ENCODE data around the gene ING5.
"Not testable (repeated sequence)": the region's sequence is repeated elsewhere in the genome, so short reads cannot be mapped to it uniquely, and the experiment has no call there.

ING5 gene

DNA sequence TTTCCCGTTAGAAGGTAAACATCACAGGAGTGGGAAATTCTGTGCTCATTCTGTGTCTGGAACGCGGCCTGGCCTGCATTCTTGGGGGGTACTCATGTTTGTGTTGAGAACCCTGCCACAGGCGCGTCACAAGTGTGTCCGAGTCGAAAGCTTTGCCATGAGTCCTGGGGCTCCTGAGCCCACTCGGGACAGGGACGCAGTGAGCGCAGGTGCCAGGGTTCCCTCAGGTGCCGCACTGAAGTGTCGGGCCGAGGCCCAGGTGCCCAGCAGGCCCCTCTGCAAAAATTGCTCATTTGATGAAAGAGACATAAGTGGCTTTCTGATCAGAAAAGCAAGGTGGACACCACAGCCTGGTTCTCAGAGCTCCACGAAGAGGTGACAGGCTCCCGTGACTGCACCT is 37.3 kb downstream of the ING5 start:
- H3K4me1 ChIP-seq (ENCODE audit: insufficient read depth, low read length, severe bottlenecking), result peaks cover 14% of the 10 kb centered on the region

DNA sequence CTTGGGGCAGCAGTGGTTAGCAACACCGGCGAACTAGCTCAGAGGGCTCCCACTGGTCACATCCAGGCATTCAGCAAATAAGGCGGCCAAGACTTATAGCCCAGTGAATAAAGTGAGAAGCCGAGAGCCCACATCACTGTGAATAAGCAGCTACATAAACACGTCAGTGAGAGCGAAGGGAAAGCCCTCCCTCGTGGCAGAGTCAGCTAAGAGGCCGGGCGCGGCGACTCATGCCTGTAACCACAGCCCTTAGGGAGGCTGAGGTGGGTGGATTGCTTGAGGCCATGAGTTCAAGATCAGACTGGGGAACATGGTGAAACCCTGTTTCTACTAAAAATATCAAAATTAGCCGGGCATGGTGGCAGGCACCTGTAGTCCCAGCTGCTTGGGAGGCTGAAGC is 37.8 kb downstream of the ING5 start:
- Histone ChIP-seq H3K36me3 (ENCODE audit: insufficient read depth, low read length) (peaks cover 36% of the 10 kb centered on the region), H2AFZ (ENCODE audit: low read length) (no peak overlapping the region), H3K27me3 (ENCODE audit: insufficient read depth, low read length) (no peaks in the 10 kb centered on the region), H3K4me2 (ENCODE audit: low read length) (no peak overlapping the region), H3K9ac (ENCODE audit: low read length) (no peak overlapping the region), H4K20me1 (ENCODE audit: insufficient read depth, low read length) (no peaks in the 10 kb centered on the region), H3K79me2 (ENCODE audit: insufficient read depth, low read length) (no peaks in the 10 kb centered on the region), H3K9me3 (ENCODE audit: low read length) (no peaks in the 10 kb centered on the region), H3F3A (ENCODE audit: insufficient read depth, low read length) (no peaks in the 10 kb centered on the region), H3K27ac (ENCODE audit: low read depth, low read length, poor library complexity, severe bottlenecking) (no peak overlapping the region), H3K4me1 (ENCODE audit: insufficient read depth, low read length, severe bottlenecking) (peaks cover 14% of the 10 kb centered on the region), H3K4me3 (ENCODE audit: low read depth, low read length, poor library complexity, severe bottlenecking) (no peak overlapping the region), H3K9me2 (ENCODE audit: low read depth, low read length) (no peaks in the 10 kb centered on the region)
- TF ChIP-seq EZH2 (IDR thresholded peaks at IDR 0.05; ENCODE audit: borderline replicate concordance, low read length), result no peak
- TF ChIP-seq, protein P1, sequence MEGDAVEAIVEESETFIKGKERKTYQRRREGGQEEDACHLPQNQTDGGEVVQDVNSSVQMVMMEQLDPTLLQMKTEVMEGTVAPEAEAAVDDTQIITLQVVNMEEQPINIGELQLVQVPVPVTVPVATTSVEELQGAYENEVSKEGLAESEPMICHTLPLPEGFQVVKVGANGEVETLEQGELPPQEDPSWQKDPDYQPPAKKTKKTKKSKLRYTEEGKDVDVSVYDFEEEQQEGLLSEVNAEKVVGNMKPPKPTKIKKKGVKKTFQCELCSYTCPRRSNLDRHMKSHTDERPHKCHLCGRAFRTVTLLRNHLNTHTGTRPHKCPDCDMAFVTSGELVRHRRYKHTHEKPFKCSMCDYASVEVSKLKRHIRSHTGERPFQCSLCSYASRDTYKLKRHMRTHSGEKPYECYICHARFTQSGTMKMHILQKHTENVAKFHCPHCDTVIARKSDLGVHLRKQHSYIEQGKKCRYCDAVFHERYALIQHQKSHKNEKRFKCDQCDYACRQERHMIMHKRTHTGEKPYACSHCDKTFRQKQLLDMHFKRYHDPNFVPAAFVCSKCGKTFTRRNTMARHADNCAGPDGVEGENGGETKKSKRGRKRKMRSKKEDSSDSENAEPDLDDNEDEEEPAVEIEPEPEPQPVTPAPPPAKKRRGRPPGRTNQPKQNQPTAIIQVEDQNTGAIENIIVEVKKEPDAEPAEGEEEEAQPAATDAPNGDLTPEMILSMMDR (IDR thresholded peaks at IDR 0.05; ENCODE audit: low read length), result no peak

More for the DNA sequence above, 37.3 kb downstream of the ING5 start:
- no peaks in the 10 kb centered on the region for H3K9me2 ChIP-seq (ENCODE audit: low read depth, low read length)
- no peak overlapping the region for H3K27ac ChIP-seq (ENCODE audit: low read depth, low read length, poor library complexity, severe bottlenecking)
- TF ChIP-seq EZH2 (IDR thresholded peaks at IDR 0.05; ENCODE audit: borderline replicate concordance, low read length), result no peak
- H3F3A ChIP-seq (ENCODE audit: insufficient read depth, low read length), result no peaks in the 10 kb centered on the region
- H2AFZ ChIP-seq (ENCODE audit: low read length), result no peak overlapping the region
- no peak overlapping the region for H3K4me3 ChIP-seq (ENCODE audit: low read depth, low read length, poor library complexity, severe bottlenecking)
- H3K27me3 ChIP-seq (ENCODE audit: insufficient read depth, low read length), result no peaks in the 10 kb centered on the region
- H4K20me1 ChIP-seq (ENCODE audit: insufficient read depth, low read length), result no peaks in the 10 kb centered on the region
- no peaks in the 10 kb centered on the region for H3K9me3 ChIP-seq (ENCODE audit: low read length)
- peaks cover 31% of the 10 kb centered on the region for H3K36me3 ChIP-seq (ENCODE audit: insufficient read depth, low read length)
- no peaks in the 10 kb centered on the region for H3K79me2 ChIP-seq (ENCODE audit: insufficient read depth, low read length)
- no peak overlapping the region for H3K9ac ChIP-seq (ENCODE audit: low read length)
- no peak overlapping the region for H3K4me2 ChIP-seq (ENCODE audit: low read length)

DNA sequence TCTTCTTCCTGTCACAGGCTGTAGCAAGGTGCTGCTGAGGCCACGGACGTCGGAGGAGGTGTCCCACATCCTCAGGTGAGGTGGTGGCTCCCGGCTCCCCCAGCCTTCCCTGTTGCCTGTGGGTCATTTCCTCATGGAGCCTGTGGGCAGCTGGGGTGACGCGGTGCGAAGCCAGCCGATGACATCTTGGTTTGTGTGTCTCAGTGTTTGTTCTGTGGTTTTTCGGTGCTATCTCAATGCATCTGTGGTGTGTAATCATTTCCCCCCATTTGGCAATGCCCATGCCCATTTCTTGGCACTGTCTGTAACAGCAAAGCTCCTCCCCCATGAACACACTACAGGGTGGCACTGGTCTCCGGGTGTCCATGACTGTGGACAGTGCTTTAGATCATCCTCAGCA is 39.2 kb downstream of the ING5 start:
- Histone ChIP-seq H3K9me2 (ENCODE audit: low read depth, low read length) (no peaks in the 10 kb centered on the region), H3K9ac (ENCODE audit: low read length) (no peak overlapping the region), H3K4me1 (ENCODE audit: insufficient read depth, low read length, severe bottlenecking) (peaks cover 8% of the 10 kb centered on the region), H3K27me3 (ENCODE audit: insufficient read depth, low read length) (no peaks in the 10 kb centered on the region), H3K79me2 (ENCODE audit: insufficient read depth, low read length) (no peaks in the 10 kb centered on the region), H3K4me2 (ENCODE audit: low read length) (no peak overlapping the region), H3K27ac (ENCODE audit: low read depth, low read length, poor library complexity, severe bottlenecking) (no peak overlapping the region), H3K9me3 (ENCODE audit: low read length) (peaks cover 3% of the 10 kb centered on the region; the same call in 1 of the 2 replicates), H2AFZ (ENCODE audit: low read length) (no peak overlapping the region), H3F3A (ENCODE audit: insufficient read depth, low read length) (no peaks in the 10 kb centered on the region), H3K4me3 (ENCODE audit: low read depth, low read length, poor library complexity, severe bottlenecking) (no peak overlapping the region), H4K20me1 (ENCODE audit: insufficient read depth, low read length) (no peaks in the 10 kb centered on the region), H3K36me3 (ENCODE audit: insufficient read depth, low read length) (peaks cover 50% of the 10 kb centered on the region)
- TF ChIP-seq EZH2 (IDR thresholded peaks at IDR 0.05; ENCODE audit: borderline replicate concordance, low read length), result no peak
- TF ChIP-seq, protein P1 (IDR thresholded peaks at IDR 0.05; ENCODE audit: low read length), result no peak

DNA sequence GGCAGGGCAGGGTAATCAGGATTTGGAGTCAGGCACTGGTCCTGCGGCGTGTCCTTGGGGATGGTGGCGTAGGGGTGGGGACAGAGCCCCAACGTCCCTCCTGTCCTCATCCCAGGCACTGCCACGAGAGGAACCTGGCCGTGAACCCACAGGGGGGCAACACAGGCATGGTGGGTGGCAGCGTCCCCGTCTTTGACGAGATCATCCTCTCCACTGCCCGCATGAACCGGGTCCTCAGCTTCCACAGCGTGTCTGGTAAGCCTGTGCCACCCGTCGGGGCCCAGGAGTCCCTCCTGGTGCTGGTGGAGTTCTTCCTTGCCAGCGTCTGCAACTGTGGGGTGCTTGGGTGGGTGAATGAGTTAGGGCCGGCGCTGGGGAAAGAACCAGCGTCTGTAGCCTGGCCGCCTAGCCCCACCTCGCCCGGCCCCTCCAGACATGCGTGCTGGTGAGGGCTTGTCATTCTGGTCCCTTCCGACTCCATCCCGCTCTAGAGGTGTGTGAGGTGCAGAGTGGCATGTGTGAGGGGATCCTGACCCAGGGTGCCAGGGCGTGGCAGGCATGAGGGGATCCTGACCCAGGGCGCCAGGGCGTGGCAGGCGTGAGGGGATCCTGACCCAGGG is 40.6 kb downstream of the ING5 start:
- H3K27ac ChIP-seq (ENCODE audit: low read depth, low read length, poor library complexity, severe bottlenecking), result no peak overlapping the region
- no peaks in the 10 kb centered on the region for H3K79me2 ChIP-seq (ENCODE audit: insufficient read depth, low read length)
- no peak overlapping the region for H3K9ac ChIP-seq (ENCODE audit: low read length)
- no peak overlapping the region for H3K4me3 ChIP-seq (ENCODE audit: low read depth, low read length, poor library complexity, severe bottlenecking)
- H3K4me2 ChIP-seq (ENCODE audit: low read length), result no peak overlapping the region
- no peaks in the 10 kb centered on the region for H3K27me3 ChIP-seq (ENCODE audit: insufficient read depth, low read length)
- peaks cover 3% of the 10 kb centered on the region; the same call in 1 of the 2 replicates for H3K9me3 ChIP-seq (ENCODE audit: low read length)
- H3F3A ChIP-seq (ENCODE audit: insufficient read depth, low read length), result no peaks in the 10 kb centered on the region
- H4K20me1 ChIP-seq (ENCODE audit: insufficient read depth, low read length), result no peaks in the 10 kb centered on the region
- no peak overlapping the region for H2AFZ ChIP-seq (ENCODE audit: low read length)
- TF ChIP-seq, protein P1 (IDR thresholded peaks at IDR 0.05; ENCODE audit: low read length), result no peak
- no peak for TF ChIP-seq EZH2 (IDR thresholded peaks at IDR 0.05; ENCODE audit: borderline replicate concordance, low read length)
- H3K4me1 ChIP-seq (ENCODE audit: insufficient read depth, low read length, severe bottlenecking), result peaks cover 7% of the 10 kb centered on the region
- H3K36me3 ChIP-seq (ENCODE audit: insufficient read depth, low read length), result peaks cover 62% of the 10 kb centered on the region
- no peaks in the 10 kb centered on the region for H3K9me2 ChIP-seq (ENCODE audit: low read depth, low read length)

DNA sequence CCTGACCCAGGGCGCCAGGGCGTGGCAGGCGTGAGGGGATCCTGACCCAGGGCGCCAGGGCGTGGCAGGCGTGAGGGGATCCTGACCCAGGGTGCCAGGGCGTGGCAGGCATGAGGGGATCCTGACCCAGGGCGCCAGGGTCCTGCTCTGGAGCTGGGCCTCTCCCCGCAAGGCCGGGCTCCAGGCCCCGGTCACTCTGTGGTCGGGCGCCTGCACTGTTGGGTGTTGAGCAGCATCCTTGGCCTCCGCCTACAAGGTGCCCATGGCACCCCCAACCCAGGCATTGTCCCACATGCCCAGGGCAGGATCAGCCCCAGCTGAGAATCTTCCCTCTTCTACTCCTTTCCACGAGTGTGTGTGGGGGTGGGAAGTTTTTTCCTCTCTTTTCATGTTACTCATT is 41.2 kb downstream of the ING5 start:
- H3K9me2 ChIP-seq (ENCODE audit: low read depth, low read length); H2AFZ ChIP-seq (ENCODE audit: low read length); H3K4me2 ChIP-seq (ENCODE audit: low read length); H3K27ac ChIP-seq (ENCODE audit: low read depth, low read length, poor library complexity, severe bottlenecking); H3K4me3 ChIP-seq (ENCODE audit: low read depth, low read length, poor library complexity, severe bottlenecking); H3K9me3 ChIP-seq (ENCODE audit: low read length); H3F3A ChIP-seq (ENCODE audit: insufficient read depth, low read length); H3K27me3 ChIP-seq (ENCODE audit: insufficient read depth, low read length); H3K9ac ChIP-seq (ENCODE audit: low read length); H3K4me1 ChIP-seq (ENCODE audit: insufficient read depth, low read length, severe bottlenecking); H3K79me2 ChIP-seq (ENCODE audit: insufficient read depth, low read length); H4K20me1 ChIP-seq (ENCODE audit: insufficient read depth, low read length): not testable (repeated sequence)
- H3K36me3 ChIP-seq (ENCODE audit: insufficient read depth, low read length), result peaks cover 63% of the 10 kb centered on the region
